Endothelial cell of umbilical vein (primary cell): ENCODE measurements around the gene PSPN. TPM values are rescaled to one million over a fixed set of nuclear protein-coding genes. Genes with fewer than 3 reads are reported as not detected.

Experiments used
- BruUV-seq: library from RNA; stranded (reverse); fragments of 400-500 nt; replicated peaks from 2 replicates; lab custom pipeline; 2021; lab: Mats Ljungman, UMichigan
- CTCF ChIA-PET: fragments of 300-600, 350-600 bp; sonication (Branson Sonifier 250); formaldehyde crosslinking; loops from one replicate; lab custom pipeline; 2021; ENCODE audit warnings: antibody characterized with exemption, inconsistent platforms; lab: Charles Lee
- POLR2A ChIA-PET: fragments of 300-600, 350-600 bp; sonication (Branson Sonifier 250); formaldehyde crosslinking; loops from one replicate; lab custom pipeline; 2021; ENCODE audit warnings: antibody characterized with exemption, inconsistent platforms; lab: Charles Lee
- DNase-seq: peaks from one replicate; pipeline ENCODE4 v3.0.0-alpha.2; 2011; ENCODE audit warnings: low read depth, low spot score
- FAIRE-seq: peaks from 2 replicates; lab custom pipeline; 2011; peaks lifted over from hg19 to GRCh38; lab: Jason Lieb, UNC
- H2AFZ ChIP-seq: 2 replicates; pipeline ENCODE4 v1.6.0; 2012; ENCODE audit warnings: low read depth, low read length, control low read depth, inconsistent platforms
- H3K27ac ChIP-seq: 2 replicates; pipeline ENCODE4 v1.5.1; 2011; ENCODE audit warnings: low read depth, mild to moderate bottlenecking, control low read depth, low read length, moderate library complexity; ENCODE audit not compliant: insufficient read depth
- H3K27me3 ChIP-seq, 2 experiments: 2 replicates each; pipeline versions ENCODE4 v1.6.0 to v1.6.1; 2011; ENCODE audit warnings: low read length in 2 of 2, mixed read lengths in 1 of 2; ENCODE audit not compliant: control insufficient read depth in 2 of 2, insufficient read depth in 2 of 2
- H3K36me3 ChIP-seq, 2 experiments: 2 replicates in 1 of 2; 3 replicates in 1 of 2; pipeline ENCODE4 v1.5.1; 2011; ENCODE audit warnings: low read length in 2 of 2, mild to moderate bottlenecking in 1 of 2, moderate library complexity in 1 of 2; ENCODE audit not compliant: control insufficient read depth in 2 of 2, insufficient read depth in 2 of 2; ENCODE audit errors: extremely low read depth in 1 of 2
- H3K4me1 ChIP-seq: 3 replicates; pipeline ENCODE4 v1.5.1; 2011; ENCODE audit warnings: mild to moderate bottlenecking, low read length; ENCODE audit not compliant: control insufficient read depth, insufficient read depth; ENCODE audit errors: extremely low read depth
- H3K4me2 ChIP-seq: 2 replicates; pipeline ENCODE4 v1.6.1; 2011; ENCODE audit warnings: low read length, control low read depth, mixed read lengths; ENCODE audit not compliant: insufficient read depth
- H3K4me3 ChIP-seq, 3 experiments: fragments of 200-600 bp in 1 of 3; sonication (generic), shearing (Covaris generic) in 1 of 3; replicated peaks in 1 of 3; 2 replicates each; pipeline ENCODE4 v1.5.1; 2011 to 2016; ENCODE audit warnings: control low read depth in 3 of 3, low read length in 3 of 3, mild to moderate bottlenecking in 2 of 3, inconsistent platforms in 1 of 3, low read depth in 1 of 3, moderate library complexity in 1 of 3; ENCODE audit not compliant: insufficient read depth in 1 of 3
- H3K79me2 ChIP-seq: 2 replicates; pipeline ENCODE4 v1.6.0; 2012; ENCODE audit warnings: low read length, inconsistent platforms; ENCODE audit not compliant: control insufficient read depth, insufficient read depth
- H3K9ac ChIP-seq: replicated peaks from 2 replicates; pipeline ENCODE3; 2011; ENCODE audit warnings: low read length, control low read depth; ENCODE audit not compliant: insufficient read depth; ENCODE audit errors: extremely low read depth
- H3K9me1 ChIP-seq: replicated peaks from 3 replicates; pipeline ENCODE4 v1.6.0; 2011; ENCODE audit warnings: mild to moderate bottlenecking, low read length; ENCODE audit not compliant: control insufficient read depth, insufficient read depth; ENCODE audit errors: extremely low read depth
- H3K9me3 ChIP-seq: replicated peaks from 2 replicates; pipeline ENCODE4 v1.5.1; 2012; ENCODE audit warnings: low read length, inconsistent platforms; ENCODE audit not compliant: control insufficient read depth, insufficient read depth
- H4K20me1 ChIP-seq: replicated peaks from 2 replicates; pipeline ENCODE3; 2011; ENCODE audit warnings: mild to moderate bottlenecking, low read length; ENCODE audit not compliant: control insufficient read depth, insufficient read depth; ENCODE audit errors: extremely low read depth
- EZH2 ChIP-seq: IDR thresholded peaks from 2 replicates; pipeline ENCODE4 v1.6.1; 2012; ENCODE audit warnings: borderline replicate concordance, low read depth, mild to moderate bottlenecking, moderate library complexity, low read length, inconsistent platforms; ENCODE audit not compliant: severe bottlenecking
- FOS ChIP-seq: IDR thresholded peaks from 2 replicates; pipeline ENCODE4 v1.6.1; 2011; ENCODE audit warnings: mild to moderate bottlenecking, low read length, moderate library complexity, borderline replicate concordance; ENCODE audit not compliant: insufficient read depth
- GATA2 ChIP-seq: IDR thresholded peaks from 2 replicates; pipeline ENCODE4 v1.7.0; 2011; ENCODE audit warnings: low read depth, mild to moderate bottlenecking, moderate library complexity, mixed read lengths, low read length; ENCODE audit not compliant: insufficient read length, insufficient read depth
- JUN ChIP-seq: IDR thresholded peaks from 2 replicates; pipeline ENCODE4 v1.6.1; 2011; ENCODE audit warnings: borderline replicate concordance, low read depth; ENCODE audit not compliant: insufficient read length, insufficient read depth
- MYC ChIP-seq: IDR thresholded peaks from one replicate; pipeline ENCODE4 v1.6.1; 2011; ENCODE audit warnings: mild to moderate bottlenecking, low read depth, low read length
- POLR2A ChIP-seq: IDR thresholded peaks from 2 replicates; pipeline ENCODE4 v1.6.1; 2012; ENCODE audit warnings: low read depth, mild to moderate bottlenecking, control low read depth, low read length
- POLR2AphosphoS5 ChIP-seq: IDR thresholded peaks from 2 replicates; pipeline ENCODE4 v1.6.1; 2012; ENCODE audit warnings: low read depth, mild to moderate bottlenecking, control low read depth, low read length, moderate library complexity; ENCODE audit not compliant: insufficient read depth
- dilution Hi-C: fragments of 300-500 bp; cut with MboI; formaldehyde crosslinking; loops from one replicate; pipeline ENCODE4 v1.15.0; 2019; ENCODE audit warnings: low sequenced_read_pairs; ENCODE audit not compliant: extremely low pct_ligation_motif_present
- intact Hi-C: fragments of 100-400 bp; cut with micrococcal nuclease; formaldehyde crosslinking; loops from one replicate; pipeline ENCODE4 v1.10.0; 2022
- polyA plus RNA-seq, 4 experiments: library from polyadenylated mRNA; depleted of rRNA in 3 of 4; stranded (reverse) in 3 of 4; unstranded in 1 of 4; fragments of >200 nt; gene quantifications; 2 replicates each; pipeline versions ENCODE4 v1.2.1 to v1.2.3, GENCODE V29; 2011 to 2012; ENCODE audit warnings: missing spikeins in 1 of 4
- total RNA-seq: library from RNA; stranded (reverse); gene quantifications from 2 replicates; pipeline ENCODE4 v1.2.3, GENCODE V29; 2021
- TF ChIP-seq, protein P1 (sequence below), 2 donors: IDR thresholded peaks; 1 replicate in 1 of 2; 2 replicates in 1 of 2; pipeline ENCODE4 v1.5.1; 2011; ENCODE audit warnings: low read length in 2 of 2, mild to moderate bottlenecking in 2 of 2, moderate library complexity in 2 of 2, control low read depth in 1 of 2, inconsistent platforms in 1 of 2, low read depth in 1 of 2; ENCODE audit not compliant: insufficient read depth in 1 of 2; ENCODE audit errors: extremely low read depth in 1 of 2
- TF ChIP-seq, protein P2 (sequence below): IDR thresholded peaks from 2 replicates; pipeline ENCODE4 v1.6.1; 2011; ENCODE audit not compliant: insufficient read depth, insufficient read length

PSPN gene
- total and polyA plus RNA-seq, 2 donors (not counting 3 experiments of a cell fraction or from before 2014, with no cell fraction given): 0.84 to 1.0 TPM

DNA sequence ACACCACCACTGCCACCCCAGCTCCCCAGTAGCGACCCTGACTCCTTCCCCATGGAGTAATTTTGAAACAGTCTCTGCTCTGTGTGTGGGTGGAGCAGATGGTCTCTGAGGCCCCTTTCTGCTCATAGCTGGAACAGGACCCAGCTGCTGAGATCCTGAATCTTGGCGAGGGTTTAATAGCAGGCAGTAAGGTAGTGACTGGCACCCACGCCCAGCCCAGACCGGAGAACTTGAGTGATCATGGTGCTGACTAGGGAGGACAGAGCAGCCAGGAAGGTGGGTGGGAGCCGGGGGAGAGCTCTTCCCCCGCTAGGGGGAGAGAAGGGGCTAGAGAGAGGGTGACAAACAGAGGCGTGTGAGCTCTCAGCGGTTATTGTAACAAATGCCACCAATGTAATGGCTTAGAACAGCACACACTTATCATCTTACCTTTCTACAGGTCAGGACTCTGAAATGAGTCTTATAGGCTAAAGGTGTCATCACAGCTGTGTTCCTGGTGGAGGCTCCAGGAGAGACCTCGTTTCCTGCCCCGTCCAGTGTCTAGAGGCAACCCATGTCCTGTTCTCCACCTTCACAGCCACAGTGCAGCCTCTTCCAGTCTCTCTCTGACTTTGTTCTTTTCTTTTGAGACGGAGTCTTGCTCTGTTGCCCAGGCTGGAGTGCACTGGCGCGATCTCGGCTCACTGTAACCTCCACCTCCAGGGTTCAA is 35.1 kb downstream of the PSPN start:
- DNase-seq (no peak), FAIRE-seq (no peak)
- no peaks in the 10 kb centered on the region for H3K27me3 ChIP-seq
- H3K27ac ChIP-seq: no peak overlapping the region
- H3K4me1 ChIP-seq: no peaks in the 10 kb centered on the region
- ChIA-PET CTCF (interaction anchor here (1.2 kb wide), 1 partner anchor 13 kb away, joined by 3 read pairs; no protein-coding TSS in a partner anchor), POLR2A (no interaction called here)
- no peak overlapping the region for H3K4me2 ChIP-seq
- no peaks in the 10 kb centered on the region for H3K9me1 ChIP-seq
- no TSS peak for BruUV-seq
- H2AFZ ChIP-seq: no peak overlapping the region
- no peaks in the 10 kb centered on the region for H3K79me2 ChIP-seq
- dilution Hi-C loops (no loop called here), intact Hi-C loops (no loop called here)
- TF ChIP-seq, protein P1, sequence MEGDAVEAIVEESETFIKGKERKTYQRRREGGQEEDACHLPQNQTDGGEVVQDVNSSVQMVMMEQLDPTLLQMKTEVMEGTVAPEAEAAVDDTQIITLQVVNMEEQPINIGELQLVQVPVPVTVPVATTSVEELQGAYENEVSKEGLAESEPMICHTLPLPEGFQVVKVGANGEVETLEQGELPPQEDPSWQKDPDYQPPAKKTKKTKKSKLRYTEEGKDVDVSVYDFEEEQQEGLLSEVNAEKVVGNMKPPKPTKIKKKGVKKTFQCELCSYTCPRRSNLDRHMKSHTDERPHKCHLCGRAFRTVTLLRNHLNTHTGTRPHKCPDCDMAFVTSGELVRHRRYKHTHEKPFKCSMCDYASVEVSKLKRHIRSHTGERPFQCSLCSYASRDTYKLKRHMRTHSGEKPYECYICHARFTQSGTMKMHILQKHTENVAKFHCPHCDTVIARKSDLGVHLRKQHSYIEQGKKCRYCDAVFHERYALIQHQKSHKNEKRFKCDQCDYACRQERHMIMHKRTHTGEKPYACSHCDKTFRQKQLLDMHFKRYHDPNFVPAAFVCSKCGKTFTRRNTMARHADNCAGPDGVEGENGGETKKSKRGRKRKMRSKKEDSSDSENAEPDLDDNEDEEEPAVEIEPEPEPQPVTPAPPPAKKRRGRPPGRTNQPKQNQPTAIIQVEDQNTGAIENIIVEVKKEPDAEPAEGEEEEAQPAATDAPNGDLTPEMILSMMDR (IDR thresholded peaks at IDR 0.05; ENCODE audit: extremely low read depth in 1 of 2, insufficient read depth in 1 of 2, low read depth in 1 of 2, low read length in 2 of 2): no peak
- TF ChIP-seq FOS (no peak), MYC (no peak), EZH2 (no peak), JUN (no peak), POLR2A (no peak), POLR2AphosphoS5 (no peak), GATA2 (no peak)
- TF ChIP-seq, protein P2, sequence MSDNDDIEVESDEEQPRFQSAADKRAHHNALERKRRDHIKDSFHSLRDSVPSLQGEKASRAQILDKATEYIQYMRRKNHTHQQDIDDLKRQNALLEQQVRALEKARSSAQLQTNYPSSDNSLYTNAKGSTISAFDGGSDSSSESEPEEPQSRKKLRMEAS: no peak
- H3K9ac ChIP-seq: no peak overlapping the region
- no peak overlapping the region for H3K4me3 ChIP-seq
- H3K9me3 ChIP-seq: no peaks in the 10 kb centered on the region
- no peaks in the 10 kb centered on the region for H3K36me3 ChIP-seq
- H4K20me1 ChIP-seq: no peaks in the 10 kb centered on the region
